ENCODE data around the gene IFITM1.

GRCh38 chr11:270451-271318, 43.2 kb upstream of the IFITM1 start:
- no peak for TF ChIP-seq CTCF (IDR thresholded peaks at IDR 0.05; ENCODE audit: poor library complexity, severe bottlenecking)
- TF ChIP-seq REST (IDR thresholded peaks at IDR 0.05; ENCODE audit: borderline replicate concordance): no peak
- no peak for TF ChIP-seq EZH2 (IDR thresholded peaks at IDR 0.05; ENCODE audit: borderline replicate concordance, insufficient read depth, low read length, poor library complexity, severe bottlenecking)

Data from neural cell (in vitro differentiated cells).